HepG2 (cell line): ENCODE data around the gene KDM3B. TPM values are rescaled to one million over a fixed set of nuclear protein-coding genes. Genes with fewer than 3 reads are reported as not detected.

Source experiments
- ATAC-seq: fragments of 200-7000 bp; cut with Tn5 transposase; 3 replicates; pipeline ENCODE4 v1.9.1; 2020; ENCODE audit warnings: mild to moderate bottlenecking, moderate library complexity
- BruUV-seq: library from RNA; stranded (reverse); fragments of 400-500 nt; replicated peaks from 2 replicates; lab custom pipeline; 2021; lab: Mats Ljungman, UMichigan
- CTCF ChIA-PET: fragments of 300-600 bp; formaldehyde crosslinking; extraction: SDS; loops from one replicate; lab custom pipeline; 2021; ENCODE audit warnings: low total read pairs, inconsistent platforms, low intra/inter-chr PET ratio; lab: Yijun Ruan, JAX
- POLR2A ChIA-PET: fragments of 350-600 bp; sonication (Branson Sonifier 250); formaldehyde crosslinking; loops from one replicate; lab custom pipeline; 2020; ENCODE audit warnings: antibody characterized with exemption, inconsistent platforms; lab: Yijun Ruan, JAX
- DNase-seq: peaks from one replicate; pipeline ENCODE4 v3.0.0-alpha.2; 2015; ENCODE audit warnings: low spot score
- FAIRE-seq: peaks from 3 replicates; lab custom pipeline; 2011; peaks lifted over from hg19 to GRCh38; lab: Jason Lieb, UNC
- H2AFZ ChIP-seq: one replicate; pipeline ENCODE4 v1.6.1; 2011; ENCODE audit warnings: low read length, inconsistent platforms
- H3K27ac ChIP-seq: fragments of 300-600 bp; 3 replicates; pipeline ENCODE4 v1.8.0; 2011; ENCODE audit warnings: mixed run types, mild to moderate bottlenecking, mixed read lengths, low read length, inconsistent platforms; ENCODE audit not compliant: insufficient read depth; ENCODE audit errors: extremely low read length
- H3K27me3 ChIP-seq, 2 experiments: fragments of 200-600 bp in 1 of 2; 2 replicates in 1 of 2; 3 replicates in 1 of 2; pipeline versions ENCODE4 v1.6.0 to v1.8.0; 2011; ENCODE audit warnings: low read length in 2 of 2, mild to moderate bottlenecking in 2 of 2, moderate library complexity in 2 of 2, inconsistent platforms in 1 of 2; ENCODE audit not compliant: insufficient read depth in 2 of 2, control insufficient read depth in 1 of 2
- H3K36me3 ChIP-seq, 2 experiments: fragments of 200-600 bp in 1 of 2; replicated peaks in 1 of 2; 2 replicates in 1 of 2; 3 replicates in 1 of 2; pipeline versions ENCODE4 v1.5.1 to v1.8.0; 2011; ENCODE audit warnings: low read length in 2 of 2, inconsistent platforms in 1 of 2; ENCODE audit not compliant: insufficient read depth in 2 of 2, control insufficient read depth in 1 of 2
- H3K4me1 ChIP-seq: 2 replicates; pipeline ENCODE4 v1.5.1; 2012; ENCODE audit warnings: low read length, inconsistent platforms; ENCODE audit not compliant: insufficient read depth
- H3K4me2 ChIP-seq: 2 replicates; pipeline ENCODE4 v1.6.0; 2011; ENCODE audit warnings: low read depth, low read length, inconsistent platforms
- H3K4me3 ChIP-seq, 3 experiments: fragments of 200-600 bp in 1 of 3; sonication (generic), shearing (Covaris generic) in 1 of 3; replicated peaks in 1 of 3; 2 replicates each; pipeline ENCODE4 v1.5.1; 2011 to 2016; ENCODE audit warnings: low read length in 3 of 3, inconsistent platforms in 2 of 3, low read depth in 2 of 3, mild to moderate bottlenecking in 2 of 3, control low read depth in 1 of 3, mixed read lengths in 1 of 3; ENCODE audit not compliant: insufficient read depth in 1 of 3
- H3K79me2 ChIP-seq: one replicate; pipeline ENCODE4 v1.6.1; 2011; ENCODE audit warnings: low read length, inconsistent platforms; ENCODE audit not compliant: insufficient read depth
- H3K9ac ChIP-seq: 2 replicates; pipeline ENCODE4 v1.6.0; 2011; ENCODE audit warnings: mild to moderate bottlenecking, low read depth, low read length, inconsistent platforms; ENCODE audit not compliant: insufficient read depth
- H3K9me3 ChIP-seq: 2 replicates; pipeline ENCODE4 v1.5.1; 2012; ENCODE audit warnings: mild to moderate bottlenecking, low read length
- H4K20me1 ChIP-seq: 2 replicates; pipeline ENCODE4 v1.6.0; 2011; ENCODE audit warnings: inconsistent platforms, mild to moderate bottlenecking, low read length, moderate library complexity; ENCODE audit not compliant: insufficient read depth
- ASH2L ChIP-seq: fragments of 300-600, 200-600 bp; sonication (generic); IDR thresholded peaks from 2 replicates; pipeline ENCODE4 v1.7.0; 2017; ENCODE audit warnings: low read depth, mild to moderate bottlenecking, moderate library complexity, mixed read lengths, low read length; ENCODE audit not compliant: insufficient read length
- CHCHD3 ChIP-seq: sonication (generic); formaldehyde crosslinking; IDR thresholded peaks from 2 replicates; pipeline ENCODE4 v1.8.0; 2022; ENCODE audit warnings: mild to moderate bottlenecking, missing genetic modification reagents, moderate library complexity
- CHD4 ChIP-seq: fragments of 200-600 bp; sonication (generic); IDR thresholded peaks from 2 replicates; pipeline ENCODE4 v1.7.0; 2017; ENCODE audit warnings: mild to moderate bottlenecking, low read length, borderline replicate concordance
- EED ChIP-seq: sonication (generic); formaldehyde crosslinking; IDR thresholded peaks from 2 replicates; pipeline ENCODE4 v1.5.0; 2020; ENCODE audit warnings: mild to moderate bottlenecking, missing genetic modification reagents
- KAT2B ChIP-seq: fragments of 150-350 bp; IDR thresholded peaks from 2 replicates; pipeline ENCODE4 v1.6.1; 2014; ENCODE audit warnings: low read depth, low read length, borderline replicate concordance
- MTF2 ChIP-seq: sonication (generic); formaldehyde crosslinking; IDR thresholded peaks from 2 replicates; pipeline ENCODE4 v1.5.0; 2020; ENCODE audit warnings: missing genetic modification reagents, borderline replicate concordance
- PHF8 ChIP-seq: sonication (generic); formaldehyde crosslinking; IDR thresholded peaks from 2 replicates; pipeline ENCODE4 v1.5.0; 2020; ENCODE audit warnings: missing genetic modification reagents
- PTBP1 ChIP-seq: fragments of 200-400 bp; formaldehyde crosslinking; IDR thresholded peaks from 2 replicates; pipeline ENCODE4 v1.6.1; 2018; ENCODE audit warnings: low read length, low read depth; ENCODE audit not compliant: poor library complexity, severe bottlenecking
- TCF7 ChIP-seq: sonication (generic); IDR thresholded peaks from 2 replicates; pipeline ENCODE4 v1.6.1; 2016; ENCODE audit warnings: antibody characterized with exemption, low read depth
- TMF1 ChIP-seq: sonication (generic); formaldehyde crosslinking; IDR thresholded peaks from 2 replicates; pipeline ENCODE4 v1.8.1; 2022; ENCODE audit warnings: low read depth, missing genetic modification reagents
- TOE1 ChIP-seq: sonication (generic); formaldehyde crosslinking; IDR thresholded peaks from 2 replicates; pipeline ENCODE4 v1.4.0; 2020; ENCODE audit warnings: mild to moderate bottlenecking, missing genetic modification reagents
- ZBTB2 ChIP-seq: sonication (generic); formaldehyde crosslinking; IDR thresholded peaks from 2 replicates; pipeline ENCODE4 v1.8.0; 2022; ENCODE audit warnings: low read depth, missing genetic modification reagents
- ZBTB8A ChIP-seq: sonication (generic); formaldehyde crosslinking; IDR thresholded peaks from 2 replicates; pipeline ENCODE4 v1.4.0; 2020; ENCODE audit warnings: mild to moderate bottlenecking, low read depth, missing genetic modification reagents, borderline replicate concordance
- ZNF343 ChIP-seq: sonication (generic); formaldehyde crosslinking; IDR thresholded peaks from 2 replicates; pipeline ENCODE4 v1.4.0; 2020; ENCODE audit warnings: mild to moderate bottlenecking, missing genetic modification reagents
- ZNF44 ChIP-seq: sonication (generic); formaldehyde crosslinking; IDR thresholded peaks from 2 replicates; pipeline ENCODE4 v1.5.1; 2020; ENCODE audit warnings: mild to moderate bottlenecking, missing genetic modification reagents
- ZNF672 ChIP-seq: sonication (generic); formaldehyde crosslinking; IDR thresholded peaks from 2 replicates; pipeline ENCODE4 v1.8.1; 2022; ENCODE audit warnings: missing genetic modification reagents
- ZNF766 ChIP-seq: sonication (generic); formaldehyde crosslinking; IDR thresholded peaks from 2 replicates; pipeline ENCODE4 v1.5.0; 2020; ENCODE audit warnings: missing genetic modification reagents, borderline replicate concordance
- whole genome bisulfite sequencing: methylation state at CpG from one replicate; pipeline ENCODE4 v1.1.6; 2017; ENCODE audit warnings: low lambda C conversion rate; 5-methylcytosine and 5-hydroxymethylcytosine counted together
- in situ Hi-C: cut with HindIII; loops from 2 replicates; pipeline ENCODE4 v1.10.0; 2017; ENCODE audit warnings: low pct_unique_long_range_greater_than_20kb; ENCODE audit not compliant: extremely low pct_ligation_motif_present
- intact Hi-C: fragments of 100-400 bp; cut with micrococcal nuclease; formaldehyde crosslinking; loops from one replicate; pipeline ENCODE4 v1.10.0; 2022; ENCODE audit not compliant: unreplicated experiment
- polyA plus RNA-seq, 8 experiments: library from polyadenylated mRNA; depleted of rRNA in 3 of 8; stranded (reverse) in 7 of 8; unstranded in 1 of 8; fragments of >200 nt; fragmentation: Illumina TruSeq in 4 of 8; extraction: Trizol in 4 of 8; gene quantifications; 2 replicates each; pipeline versions ENCODE4 v1.2.1 to v1.2.3, GENCODE V29; 2011 to 2016; ENCODE audit warnings: low read depth in 4 of 8, missing spikeins in 1 of 8, mixed read lengths in 1 of 8; ENCODE audit not compliant: insufficient read depth in 1 of 8
- total RNA-seq, 5 experiments: library from RNA; depleted of rRNA; stranded (reverse); fragments of >200 nt; fragmentation: Illumina TruSeq; extraction: Trizol; gene quantifications; 2 replicates each; pipeline ENCODE4 v1.2.3, GENCODE V29; 2016; ENCODE audit warnings: low read depth in 1 of 5
- TF ChIP-seq, protein P1 (sequence below): sonication (generic); formaldehyde crosslinking; IDR thresholded peaks from 2 replicates; pipeline ENCODE4 v1.5.0; 2020; ENCODE audit warnings: mild to moderate bottlenecking, missing genetic modification reagents
- TF ChIP-seq, protein P2 (sequence below): IDR thresholded peaks from 2 replicates; pipeline ENCODE4 v1.6.1; 2016; ENCODE audit warnings: control low read depth

The KDM3B gene
- total and polyA plus RNA-seq, 2 of the 13 experiments (the other 11 are each of a cell fraction or from before 2014, with no cell fraction given): 19.7 to 34.3 TPM

DNA sequence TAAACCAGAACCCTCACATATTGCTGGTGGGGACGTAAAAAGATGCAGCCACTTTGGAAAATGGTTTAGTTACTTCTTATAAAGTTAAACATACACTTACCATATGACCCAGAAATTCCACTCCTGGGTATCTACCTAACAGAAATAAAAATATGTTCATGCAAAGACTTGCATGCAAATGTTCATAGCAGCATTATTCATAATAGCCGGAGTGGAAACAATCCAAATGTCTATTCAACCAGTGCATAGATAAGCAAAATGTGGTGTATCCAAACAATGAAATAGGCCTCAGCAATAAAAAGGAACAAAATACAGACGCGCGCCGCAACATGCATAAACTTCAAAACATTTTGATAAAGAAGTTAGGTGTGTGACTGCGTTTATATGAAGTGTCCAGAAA is 124.4 kb downstream of the KDM3B start:
- Histone ChIP-seq H3K4me2 (no peak overlapping the region), H3K4me3 (no peak overlapping the region), H2AFZ (no peak overlapping the region), H3K79me2 (no peaks in the 10 kb centered on the region), H3K27ac (no peak overlapping the region), H3K9me3 (no peaks in the 10 kb centered on the region), H3K9ac (no peak overlapping the region), H3K27me3 (peaks cover 0 to 2% of the 10 kb centered on the region in 2 experiments; a peak in 2 of 5 replicates), H3K36me3 (no peaks in the 10 kb centered on the region), H4K20me1 (no peaks in the 10 kb centered on the region), H3K4me1 (peaks cover 27% of the 10 kb centered on the region)
- in situ Hi-C loops: no loop called here
- CTCF ChIA-PET: no interaction called here
- FAIRE-seq (no peak), DNase-seq (no peak), ATAC-seq (no peak)
- POLR2A ChIA-PET: interaction anchor here (1.1 kb wide), 1 partner anchor 11 kb away, joined by 3 read pairs; no protein-coding TSS in a partner anchor
- WGBS: 79% methylated on average over 7 of the region's 7 CpGs
- no TSS peak for BruUV-seq
- TF ChIP-seq TCF7: no peak
- TF ChIP-seq, protein P1, sequence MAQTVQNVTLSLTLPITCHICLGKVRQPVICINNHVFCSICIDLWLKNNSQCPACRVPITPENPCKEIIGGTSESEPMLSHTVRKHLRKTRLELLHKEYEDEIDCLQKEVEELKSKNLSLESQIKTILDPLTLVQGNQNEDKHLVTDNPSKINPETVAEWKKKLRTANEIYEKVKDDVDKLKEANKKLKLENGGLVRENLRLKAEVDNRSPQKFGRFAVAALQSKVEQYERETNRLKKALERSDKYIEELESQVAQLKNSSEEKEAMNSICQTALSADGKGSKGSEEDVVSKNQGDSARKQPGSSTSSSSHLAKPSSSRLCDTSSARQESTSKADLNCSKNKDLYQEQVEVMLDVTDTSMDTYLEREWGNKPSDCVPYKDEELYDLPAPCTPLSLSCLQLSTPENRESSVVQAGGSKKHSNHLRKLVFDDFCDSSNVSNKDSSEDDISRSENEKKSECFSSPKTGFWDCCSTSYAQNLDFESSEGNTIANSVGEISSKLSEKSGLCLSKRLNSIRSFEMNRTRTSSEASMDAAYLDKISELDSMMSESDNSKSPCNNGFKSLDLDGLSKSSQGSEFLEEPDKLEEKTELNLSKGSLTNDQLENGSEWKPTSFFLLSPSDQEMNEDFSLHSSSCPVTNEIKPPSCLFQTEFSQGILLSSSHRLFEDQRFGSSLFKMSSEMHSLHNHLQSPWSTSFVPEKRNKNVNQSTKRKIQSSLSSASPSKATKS: no peak
- TF ChIP-seq CHD4: no peak
- TF ChIP-seq KAT2B: no peak
- no peak for TF ChIP-seq PHF8 (CRISPR knock-in tag)
- TF ChIP-seq EED (CRISPR knock-in tag): no peak
- no peak for TF ChIP-seq MTF2 (CRISPR knock-in tag)
- no peak for TF ChIP-seq ASH2L
- no peak for TF ChIP-seq ZNF766
- no peak for TF ChIP-seq ZNF672 (CRISPR knock-in tag)
- TF ChIP-seq CHCHD3: no peak
- no peak for TF ChIP-seq ZBTB2
- TF ChIP-seq, protein P2, sequence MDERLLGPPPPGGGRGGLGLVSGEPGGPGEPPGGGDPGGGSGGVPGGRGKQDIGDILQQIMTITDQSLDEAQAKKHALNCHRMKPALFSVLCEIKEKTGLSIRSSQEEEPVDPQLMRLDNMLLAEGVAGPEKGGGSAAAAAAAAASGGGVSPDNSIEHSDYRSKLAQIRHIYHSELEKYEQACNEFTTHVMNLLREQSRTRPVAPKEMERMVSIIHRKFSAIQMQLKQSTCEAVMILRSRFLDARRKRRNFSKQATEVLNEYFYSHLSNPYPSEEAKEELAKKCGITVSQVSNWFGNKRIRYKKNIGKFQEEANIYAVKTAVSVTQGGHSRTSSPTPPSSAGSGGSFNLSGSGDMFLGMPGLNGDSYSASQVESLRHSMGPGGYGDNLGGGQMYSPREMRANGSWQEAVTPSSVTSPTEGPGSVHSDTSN: no peak
- TF ChIP-seq PTBP1: no peak
- TF ChIP-seq TMF1 (CRISPR knock-in tag): no peak
- no peak for TF ChIP-seq ZBTB8A (CRISPR knock-in tag)
- no peak for TF ChIP-seq ZNF44 (CRISPR knock-in tag)
- TF ChIP-seq ZNF343 (CRISPR knock-in tag): no peak
- TF ChIP-seq TOE1 (CRISPR knock-in tag): no peak
- intact Hi-C loops: no loop called here
